Hematopoietic multipotent progenitor cell (in vitro differentiated cells): ENCODE data around the gene OR10H5. TPM values are rescaled to one million over a fixed set of nuclear protein-coding genes. Genes with fewer than 3 reads are reported as not detected.
"Not testable (repeated sequence)": the region's sequence is repeated elsewhere in the genome, so short reads cannot be mapped to it uniquely, and the experiment has no call there.

Experiments
- DNase-seq, 3 donors: peaks; one replicate each; pipeline ENCODE4 v3.0.0-alpha.2; 2011 to 2015; ENCODE audit warnings: low read depth in 2 of 3, low spot score in 2 of 3
- total RNA-seq: library from RNA; depleted of rRNA; stranded (reverse); fragments of >200 nt; gene quantifications from one replicate; pipeline ENCODE4 v1.2.3, GENCODE V29; 2012

OR10H5 gene
- total RNA-seq, 1 donor: not detected

GRCh38 chr19:15841875-15842569 lies 54.6 kb downstream of the OR10H5 start:
- DNase-seq: no peak

DNA sequence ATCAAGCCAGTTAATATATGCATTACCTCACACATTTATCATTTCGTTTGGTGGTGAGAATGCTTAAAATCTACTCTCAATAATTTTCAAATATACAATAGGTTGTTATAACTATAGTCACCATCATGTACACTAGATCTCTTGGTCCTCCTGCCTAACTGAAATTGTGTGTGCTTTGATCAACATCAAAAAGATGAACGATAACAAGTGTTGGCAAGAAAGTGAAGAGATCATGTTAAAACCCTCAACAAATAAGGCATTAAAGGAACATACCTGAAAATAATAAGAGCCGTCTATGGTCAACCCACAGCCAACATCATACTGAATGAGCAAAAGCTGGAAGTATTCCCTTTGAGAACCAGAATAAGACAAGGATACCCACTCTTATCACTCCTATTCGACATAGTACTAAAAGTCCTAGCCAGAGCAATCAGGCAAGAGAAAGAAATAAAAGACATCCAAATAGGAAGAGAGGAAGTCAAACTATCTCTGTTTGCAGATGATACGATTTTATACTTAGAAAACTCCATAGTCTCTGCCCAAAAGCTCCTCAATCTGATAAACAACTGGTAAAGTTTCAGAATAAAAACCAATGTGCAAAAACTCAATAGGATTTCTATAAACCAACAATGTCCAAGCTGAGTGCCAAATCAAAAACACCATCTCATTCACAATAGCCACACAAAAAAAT lies 55.9 kb downstream of the OR10H5 start:
- DNase-seq: no peak

DNA sequence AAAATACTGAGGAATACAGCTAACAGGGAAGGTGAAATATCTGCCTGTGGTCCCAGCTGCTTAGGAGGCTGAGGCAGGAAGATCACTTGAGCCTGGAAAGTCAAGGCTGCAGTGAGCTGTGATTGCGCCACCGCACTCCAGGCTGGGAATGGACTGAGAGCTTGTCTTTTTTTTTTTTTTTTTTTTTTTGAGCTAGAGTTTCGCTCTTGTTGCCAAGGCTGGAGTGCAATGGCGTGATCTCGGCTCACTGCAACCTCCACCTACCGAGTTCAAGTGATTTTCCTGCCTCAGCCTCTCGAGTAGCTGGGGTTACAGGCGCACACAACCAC lies 56.4 kb downstream of the OR10H5 start:
- DNase-seq: not testable (repeated sequence)

DNA sequence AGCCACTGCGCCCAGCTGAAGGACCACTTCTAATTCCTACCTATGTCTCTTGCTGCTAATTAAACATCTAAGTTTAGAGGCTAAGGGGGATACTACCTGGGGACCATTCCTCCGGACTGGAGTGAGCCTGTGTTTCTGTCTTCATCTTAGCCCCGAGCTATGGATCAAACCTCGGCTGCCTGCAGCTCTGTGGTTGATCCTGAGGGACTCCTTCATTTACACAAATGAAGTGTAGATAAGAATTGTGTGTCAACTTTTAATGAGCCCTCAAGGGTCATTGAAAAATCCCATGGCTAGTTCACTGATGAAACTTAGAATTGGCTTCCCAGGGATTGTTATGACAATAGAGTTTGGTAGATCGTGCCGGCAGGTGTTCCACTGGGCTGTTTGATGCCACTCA lies 59.5 kb downstream of the OR10H5 start:
- no peak for DNase-seq

DNA sequence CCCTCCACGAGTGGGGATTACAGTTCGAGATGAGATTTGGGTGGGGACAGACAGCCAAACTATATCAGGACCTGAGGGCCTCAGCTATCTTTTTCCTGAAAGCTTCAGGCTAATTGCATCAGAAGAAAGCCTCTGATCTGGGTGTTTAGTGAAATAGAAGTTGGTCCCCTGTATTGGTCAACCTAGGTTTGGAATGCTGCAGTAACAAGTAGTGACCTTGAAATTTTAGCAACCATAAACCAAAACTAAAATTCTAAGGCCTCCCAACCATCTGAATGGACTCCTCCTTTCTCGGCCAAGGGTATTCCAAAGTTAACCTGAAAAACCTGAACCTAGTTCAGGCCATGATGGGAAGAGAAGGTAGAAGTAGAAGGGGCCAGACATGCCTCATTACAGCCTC lies 62.9 kb downstream of the OR10H5 start:
- DNase-seq: no peak

Other genes with a start within 250 kb of the OR10H5 start
- under 0.01 TPM for gene CYP4F8, start 172.4 kb upstream of the OR10H5 start, total RNA-seq
- gene CYP4F3, start 146.8 kb upstream of the OR10H5 start, total RNA-seq: 0.27 TPM
- gene CYP4F12, start 114.6 kb upstream of the OR10H5 start, total RNA-seq: 0.27 TPM
- not detected for gene OR10H2, start 59.6 kb upstream of the OR10H5 start, total RNA-seq
- not detected for gene OR10H3, start 49.7 kb upstream of the OR10H5 start, total RNA-seq
- gene OR10H1, start 28.0 kb downstream of the OR10H5 start, total RNA-seq: under 0.01 TPM
- 1.3 TPM for gene CYP4F2, start 110.4 kb downstream of the OR10H5 start, total RNA-seq
- 0.27 TPM for gene CYP4F11, start 146.9 kb downstream of the OR10H5 start, total RNA-seq
- not detected for gene OR10H4, start 161.3 kb downstream of the OR10H5 start, total RNA-seq